ENCODE data around the gene PDSS1. TPM values are rescaled to one million over a fixed set of nuclear protein-coding genes. Genes with fewer than 3 reads are reported as not detected.

Gene PDSS1
- total RNA-seq, 1 donor from 2014 or later = 8.0 TPM

DNA sequence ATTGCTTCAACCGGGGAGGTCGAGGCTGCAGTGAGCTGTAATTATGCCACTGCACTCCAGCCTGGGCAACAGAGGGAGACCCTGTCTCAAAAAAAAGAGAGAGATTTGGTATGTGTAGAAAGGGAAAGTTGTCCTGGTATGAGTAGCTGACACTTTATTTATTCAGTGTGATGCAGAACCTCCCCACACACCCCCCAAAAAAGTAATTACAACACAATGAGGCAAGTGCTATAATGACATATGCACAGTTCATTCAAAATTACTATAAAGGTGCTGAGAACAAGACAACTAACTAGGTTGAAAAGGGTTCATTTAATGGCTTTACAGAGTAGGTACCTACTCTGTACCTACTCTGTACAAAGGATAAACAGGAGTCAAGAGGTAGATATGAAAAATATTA lies 80.2 kb downstream of the PDSS1 start:
- TF ChIP-seq, protein P1, sequence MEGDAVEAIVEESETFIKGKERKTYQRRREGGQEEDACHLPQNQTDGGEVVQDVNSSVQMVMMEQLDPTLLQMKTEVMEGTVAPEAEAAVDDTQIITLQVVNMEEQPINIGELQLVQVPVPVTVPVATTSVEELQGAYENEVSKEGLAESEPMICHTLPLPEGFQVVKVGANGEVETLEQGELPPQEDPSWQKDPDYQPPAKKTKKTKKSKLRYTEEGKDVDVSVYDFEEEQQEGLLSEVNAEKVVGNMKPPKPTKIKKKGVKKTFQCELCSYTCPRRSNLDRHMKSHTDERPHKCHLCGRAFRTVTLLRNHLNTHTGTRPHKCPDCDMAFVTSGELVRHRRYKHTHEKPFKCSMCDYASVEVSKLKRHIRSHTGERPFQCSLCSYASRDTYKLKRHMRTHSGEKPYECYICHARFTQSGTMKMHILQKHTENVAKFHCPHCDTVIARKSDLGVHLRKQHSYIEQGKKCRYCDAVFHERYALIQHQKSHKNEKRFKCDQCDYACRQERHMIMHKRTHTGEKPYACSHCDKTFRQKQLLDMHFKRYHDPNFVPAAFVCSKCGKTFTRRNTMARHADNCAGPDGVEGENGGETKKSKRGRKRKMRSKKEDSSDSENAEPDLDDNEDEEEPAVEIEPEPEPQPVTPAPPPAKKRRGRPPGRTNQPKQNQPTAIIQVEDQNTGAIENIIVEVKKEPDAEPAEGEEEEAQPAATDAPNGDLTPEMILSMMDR (IDR thresholded peaks at IDR 0.05; ENCODE audit: unreplicated experiment) = no peak
- Mint-ChIP-seq H3K27ac (ENCODE audit: unreplicated experiment) (no peak overlapping the region), H3K4me1 (ENCODE audit: unreplicated experiment) (peaks cover 22% of the 10 kb centered on the region), H3K36me3 (ENCODE audit: low read depth, unreplicated experiment) (peaks cover 4% of the 10 kb centered on the region), H3K27me3 (ENCODE audit: unreplicated experiment) (peaks cover 1% of the 10 kb centered on the region), H3K9me3 (ENCODE audit: unreplicated experiment) (no peaks in the 10 kb centered on the region), H3K4me3 (ENCODE audit: unreplicated experiment) (no peak overlapping the region)
- DNase-seq (ENCODE audit: low spot score) = no peak

DNA sequence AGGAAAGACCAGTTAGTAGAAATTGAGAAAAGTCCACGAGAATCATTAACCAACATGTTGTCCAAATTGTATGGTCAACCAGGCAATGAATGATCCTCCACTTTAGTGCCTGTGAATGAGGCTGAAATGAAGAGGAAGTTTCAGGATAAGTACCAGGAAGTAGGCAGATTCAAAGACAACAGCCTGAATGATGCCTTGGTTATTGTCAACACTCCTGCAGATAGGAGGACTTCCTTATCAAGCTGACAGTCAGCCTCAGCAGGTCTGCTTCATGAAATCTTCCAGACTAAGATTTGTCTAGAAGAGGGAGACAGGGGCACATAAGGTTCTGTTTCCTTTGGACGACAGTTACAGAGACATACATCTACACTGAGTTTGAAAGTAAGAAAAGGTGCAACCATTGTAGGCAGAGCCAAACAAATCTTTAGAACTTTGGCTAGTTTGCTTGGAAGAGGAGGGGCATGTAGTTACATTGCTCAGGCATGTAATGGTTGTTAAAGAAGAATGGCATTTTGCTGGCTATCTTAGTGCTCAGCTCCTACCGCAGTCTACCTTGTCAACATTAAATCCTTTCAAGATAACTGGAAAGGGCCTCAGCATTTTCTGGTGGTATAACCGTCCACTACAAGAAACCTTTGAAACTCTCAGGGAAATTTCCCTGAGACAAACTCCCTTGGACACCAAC lies 81.8 kb downstream of the PDSS1 start:
- no peak overlapping the region for H3K4me3 Mint-ChIP-seq (ENCODE audit: unreplicated experiment)
- H3K4me1 Mint-ChIP-seq (ENCODE audit: unreplicated experiment) = peaks cover 22% of the 10 kb centered on the region
- H3K9me3 Mint-ChIP-seq (ENCODE audit: unreplicated experiment) = no peaks in the 10 kb centered on the region
- H3K36me3 Mint-ChIP-seq (ENCODE audit: low read depth, unreplicated experiment) = peaks cover 4% of the 10 kb centered on the region
- H3K27me3 Mint-ChIP-seq (ENCODE audit: unreplicated experiment) = peaks cover 1% of the 10 kb centered on the region
- DNase-seq (ENCODE audit: low spot score) = no peak
- TF ChIP-seq, protein P1 (IDR thresholded peaks at IDR 0.05; ENCODE audit: unreplicated experiment) = no peak
- H3K27ac Mint-ChIP-seq (ENCODE audit: unreplicated experiment) = no peak overlapping the region

DNA sequence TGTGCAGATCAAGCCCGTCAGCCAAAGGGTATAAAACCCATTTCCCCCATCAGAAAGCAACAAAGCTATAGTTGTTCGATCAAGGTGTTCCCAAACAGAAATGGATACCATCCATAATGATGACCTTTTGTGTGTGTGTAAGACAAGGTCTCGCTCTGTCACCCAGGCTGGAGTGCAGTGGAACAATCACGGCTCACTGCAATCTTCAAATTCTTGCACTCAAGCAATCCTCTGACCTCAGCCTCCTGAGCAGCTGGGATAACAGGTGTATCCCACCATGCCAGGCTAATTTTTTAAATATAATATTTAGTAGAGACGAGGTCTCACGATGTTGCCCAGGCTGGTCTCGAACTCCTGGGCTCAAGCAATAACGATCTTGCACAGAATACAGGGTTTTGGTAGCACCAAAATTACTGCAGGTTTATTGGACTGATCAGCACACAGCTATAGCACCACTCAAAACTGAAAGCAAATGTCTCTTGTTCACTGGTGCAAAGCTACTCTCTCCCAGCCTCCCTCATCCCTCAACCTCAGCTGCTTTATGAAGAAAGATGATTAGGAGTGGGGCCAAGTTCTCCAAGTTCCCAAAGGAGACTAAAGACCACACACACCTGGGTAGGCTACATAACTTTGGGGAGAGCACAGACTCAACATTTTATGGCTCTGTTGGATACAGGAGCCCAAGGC lies 82.7 kb downstream of the PDSS1 start:
- no peaks in the 10 kb centered on the region for H3K9me3 Mint-ChIP-seq (ENCODE audit: unreplicated experiment)
- H3K27ac Mint-ChIP-seq (ENCODE audit: unreplicated experiment) = no peak overlapping the region
- H3K4me3 Mint-ChIP-seq (ENCODE audit: unreplicated experiment) = no peak overlapping the region
- H3K36me3 Mint-ChIP-seq (ENCODE audit: low read depth, unreplicated experiment) = peaks cover 4% of the 10 kb centered on the region
- H3K4me1 Mint-ChIP-seq (ENCODE audit: unreplicated experiment) = peaks cover 22% of the 10 kb centered on the region
- H3K27me3 Mint-ChIP-seq (ENCODE audit: unreplicated experiment) = peaks cover 1% of the 10 kb centered on the region
- no peak for DNase-seq (ENCODE audit: low spot score)
- TF ChIP-seq, protein P1 (IDR thresholded peaks at IDR 0.05; ENCODE audit: unreplicated experiment) = no peak

DNA sequence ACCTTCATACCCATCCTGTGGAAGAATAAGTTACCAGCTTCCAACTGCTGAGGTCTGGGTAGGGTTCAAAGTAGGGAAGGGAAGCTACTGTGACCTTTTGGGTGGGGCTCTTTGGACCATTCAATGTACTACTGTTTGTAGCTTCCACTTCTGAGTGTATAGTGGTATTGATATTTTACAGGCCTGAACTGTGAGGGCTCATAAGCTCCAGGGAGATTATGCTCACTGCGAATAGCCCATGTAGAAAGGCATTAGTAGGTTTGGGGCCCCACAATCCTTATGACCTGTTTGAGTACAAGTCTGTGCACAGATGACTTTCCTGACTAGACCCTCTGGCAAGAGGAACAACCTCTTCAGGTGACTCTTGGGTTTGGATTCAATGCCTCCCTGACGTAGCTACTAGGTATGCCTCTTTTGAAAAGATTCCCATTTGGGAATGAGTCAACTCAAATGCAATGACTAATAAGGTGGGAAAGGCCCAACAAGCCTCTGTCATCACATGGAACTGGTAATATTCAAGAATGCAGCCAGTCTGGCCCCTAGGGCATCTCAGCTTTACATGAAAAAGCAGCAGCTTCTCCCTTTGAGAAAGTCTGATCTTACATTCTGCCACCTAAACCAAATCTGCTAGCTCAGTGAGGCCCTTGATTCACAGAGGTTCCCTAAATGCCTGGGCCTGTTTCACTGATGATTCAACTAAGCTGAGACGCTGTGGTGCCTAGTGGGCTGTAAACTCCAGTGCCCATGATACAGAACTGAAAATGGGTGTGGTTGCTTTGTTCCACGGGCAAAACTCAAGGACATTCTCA lies 83.5 kb downstream of the PDSS1 start:
- Mint-ChIP-seq H3K27me3 (ENCODE audit: unreplicated experiment) (peaks cover 1% of the 10 kb centered on the region), H3K4me3 (ENCODE audit: unreplicated experiment) (no peak overlapping the region), H3K36me3 (ENCODE audit: low read depth, unreplicated experiment) (peaks cover 8% of the 10 kb centered on the region), H3K27ac (ENCODE audit: unreplicated experiment) (no peak overlapping the region), H3K4me1 (ENCODE audit: unreplicated experiment) (peaks cover 22% of the 10 kb centered on the region), H3K9me3 (ENCODE audit: unreplicated experiment) (no peaks in the 10 kb centered on the region)
- TF ChIP-seq, protein P1 (IDR thresholded peaks at IDR 0.05; ENCODE audit: unreplicated experiment) = no peak
- DNase-seq (ENCODE audit: low spot score) = no peak

Data from endothelial cell (in vitro differentiated cells).